Trophoblast cell (in vitro differentiated cells and primary cell): ENCODE results near the gene SCN5A. TPM values are rescaled to one million over a fixed set of nuclear protein-coding genes. Genes with fewer than 3 reads are reported as not detected.

Experiments used
- DNase-seq, 2 donors: peaks; one replicate each; pipeline ENCODE4 v3.0.0-alpha.2; 2016
- H2AFZ ChIP-seq: 2 replicates; pipeline ENCODE4 v1.6.1; 2013; ENCODE audit warnings: low read length, moderate library complexity, mild to moderate bottlenecking; ENCODE audit not compliant: insufficient read depth, poor library complexity
- H2AK5ac ChIP-seq: 2 replicates; pipeline ENCODE4 v1.6.1; 2013; ENCODE audit warnings: mild to moderate bottlenecking, low read length
- H2BK120ac ChIP-seq: 2 replicates; pipeline ENCODE4 v1.6.1; 2013; ENCODE audit warnings: low read length, mild to moderate bottlenecking, moderate library complexity; ENCODE audit not compliant: insufficient read depth, poor library complexity
- H2BK12ac ChIP-seq: 2 replicates; pipeline ENCODE4 v1.6.1; 2013; ENCODE audit warnings: mild to moderate bottlenecking, low read length, moderate library complexity
- H2BK5ac ChIP-seq: 2 replicates; pipeline ENCODE4 v1.6.1; 2013; ENCODE audit warnings: low read length, low read depth, moderate library complexity, mild to moderate bottlenecking; ENCODE audit not compliant: poor library complexity
- H3K14ac ChIP-seq: 2 replicates; pipeline ENCODE4 v1.6.1; 2013; ENCODE audit warnings: mild to moderate bottlenecking, low read length
- H3K18ac ChIP-seq: 2 replicates; pipeline ENCODE4 v1.6.1; 2013; ENCODE audit warnings: mild to moderate bottlenecking, low read length
- H3K23ac ChIP-seq: 2 replicates; pipeline ENCODE4 v1.6.1; 2013; ENCODE audit warnings: low read length
- H3K27ac ChIP-seq: 2 replicates; pipeline ENCODE4 v1.5.1; 2013; ENCODE audit warnings: low read depth, mild to moderate bottlenecking, inconsistent platforms, low read length, moderate library complexity
- H3K27me3 ChIP-seq: 2 replicates; pipeline ENCODE4 v1.6.1; 2013; ENCODE audit warnings: inconsistent platforms, mild to moderate bottlenecking, low read length, moderate library complexity; ENCODE audit not compliant: insufficient read depth
- H3K36me3 ChIP-seq, 2 experiments: 1 replicate in 1 of 2; 2 replicates in 1 of 2; pipeline ENCODE4 v1.6.1; 2013; ENCODE audit warnings: low read length in 2 of 2, mild to moderate bottlenecking in 2 of 2, moderate library complexity in 1 of 2; ENCODE audit not compliant: insufficient read depth in 2 of 2, control insufficient read depth in 1 of 2
- H3K4ac ChIP-seq: 2 replicates; pipeline ENCODE4 v1.6.1; 2013; ENCODE audit warnings: low read depth, mild to moderate bottlenecking, low read length, moderate library complexity
- H3K4me1 ChIP-seq, 2 experiments: 1 replicate in 1 of 2; 2 replicates in 1 of 2; pipeline ENCODE4 v1.6.1; 2013; ENCODE audit warnings: low read length in 2 of 2, mild to moderate bottlenecking in 2 of 2, moderate library complexity in 1 of 2; ENCODE audit not compliant: insufficient read depth in 2 of 2, control insufficient read depth in 1 of 2
- H3K4me2 ChIP-seq: 2 replicates; pipeline ENCODE4 v1.6.1; 2013; ENCODE audit warnings: inconsistent platforms, mild to moderate bottlenecking, low read length, moderate library complexity
- H3K4me3 ChIP-seq: 2 replicates; pipeline ENCODE4 v1.5.1; 2013; ENCODE audit warnings: mild to moderate bottlenecking, low read depth, low read length, inconsistent platforms
- H3K79me1 ChIP-seq: one replicate; pipeline ENCODE4 v1.6.1; 2013; ENCODE audit warnings: low read length
- H3K79me2 ChIP-seq: 2 replicates; pipeline ENCODE4 v1.6.1; 2013; ENCODE audit warnings: low read length, mild to moderate bottlenecking; ENCODE audit not compliant: control insufficient read depth, insufficient read depth, poor library complexity
- H3K9ac ChIP-seq: 2 replicates; pipeline ENCODE4 v1.6.1; 2013; ENCODE audit warnings: mild to moderate bottlenecking, low read length
- H3K9me3 ChIP-seq: 2 replicates; pipeline ENCODE4 v1.6.1; 2013; ENCODE audit warnings: low read depth, mild to moderate bottlenecking, control low read depth, inconsistent platforms, low read length; ENCODE audit not compliant: insufficient read depth
- H4K12ac ChIP-seq: 2 replicates; pipeline ENCODE4 v1.6.1; 2013; ENCODE audit warnings: low read depth, mild to moderate bottlenecking, low read length, moderate library complexity
- H4K8ac ChIP-seq: 2 replicates; pipeline ENCODE4 v1.6.1; 2013; ENCODE audit warnings: low read depth, mild to moderate bottlenecking, low read length, moderate library complexity
- H4K91ac ChIP-seq: one replicate; pipeline ENCODE4 v1.6.1; 2013; ENCODE audit warnings: low read depth, mild to moderate bottlenecking, low read length, moderate library complexity
- WGBS: extraction: QIAGEN DNeasy Blood & Tissue Kit; methylation state at CpG from one replicate; pipeline ENCODE4 v1.1.7; 2013; ENCODE audit warnings: missing lambda C conversion rate; ENCODE audit not compliant: insufficient read length, insufficient coverage; ENCODE audit errors: extremely low coverage; 5-methylcytosine and 5-hydroxymethylcytosine counted together
- polyA plus RNA-seq: library from polyadenylated mRNA; stranded (reverse); fragments of 200-250 nt; gene quantifications from 2 replicates; pipeline ENCODE4 v1.2.3, GENCODE V29; 2013

Gene SCN5A
- 0.93 and 0.94 TPM in 2 replicates for polyA plus RNA-seq

DNA sequence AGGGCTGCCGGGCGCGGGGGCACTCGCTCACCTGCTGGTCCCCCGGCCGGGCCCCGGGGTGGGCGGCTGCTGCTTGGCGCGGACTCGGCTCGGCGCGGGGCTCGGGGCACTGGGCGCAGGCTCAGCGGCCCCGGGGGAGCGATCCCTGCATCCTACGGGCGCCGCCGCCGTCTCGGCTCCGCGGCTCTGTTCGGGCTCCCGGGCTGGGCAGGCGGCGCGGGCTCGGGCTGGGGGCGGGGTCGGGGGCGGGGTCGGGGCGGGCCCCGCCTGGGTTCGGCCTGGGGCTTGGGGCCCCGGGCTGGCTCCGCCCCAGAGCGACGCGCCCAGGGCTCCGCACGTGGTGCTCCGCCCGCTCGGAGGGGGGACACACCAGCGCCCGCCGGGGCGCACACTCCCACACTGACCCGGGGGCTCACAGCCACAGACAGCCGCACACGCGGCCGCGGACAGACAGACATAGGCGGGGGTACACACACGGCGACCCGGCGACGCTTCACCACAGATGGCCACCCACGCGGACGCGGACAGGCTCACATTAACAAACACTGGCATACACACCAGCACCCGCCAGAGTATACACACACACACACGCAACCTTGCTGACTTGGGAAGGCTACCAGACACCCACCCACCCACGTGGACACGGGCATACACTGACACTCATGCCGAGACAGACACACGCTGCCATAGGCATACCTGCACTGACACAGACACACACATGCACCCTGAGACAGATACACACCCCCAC lies at the start of gene SCN5A:
Gene SCN5A, minus strand, starts transcription at position 188 of the 748 bp plus-strand sequence. CDS start 16,380 bp downstream, outside the sequence.
- no peaks in the 10 kb centered on the region for H3K79me2 ChIP-seq
- no peak within 1 kb of the TSS for H4K91ac ChIP-seq
- peak within 1 kb of the TSS; percentile 4 for H4K8ac ChIP-seq
- peak within 1 kb of the TSS; percentile 86 for H3K4me2 ChIP-seq
- H2AFZ ChIP-seq: peak within 1 kb of the TSS; percentile 75
- H2BK5ac ChIP-seq: no peak within 1 kb of the TSS
- H3K18ac ChIP-seq: no peak within 1 kb of the TSS
- no peak within 1 kb of the TSS for H2AK5ac ChIP-seq
- peak; percentile 19 to 37 for DNase-seq
- H3K4me1 ChIP-seq: peaks cover 9 to 11% of the 10 kb centered on the region in 2 experiments
- H3K14ac ChIP-seq: no peak within 1 kb of the TSS
- H3K9ac ChIP-seq: no peak within 1 kb of the TSS
- no peak within 1 kb of the TSS for H3K4ac ChIP-seq
- H3K4me3 ChIP-seq: peak within 1 kb of the TSS; percentile 39
- WGBS: no CpG with 5 or more reads among the region's 76 CpGs
- H3K79me1 ChIP-seq: no peaks in the 10 kb centered on the region
- peak within 1 kb of the TSS; percentile 10 for H3K23ac ChIP-seq
- no peak within 1 kb of the TSS for H2BK12ac ChIP-seq
- peaks cover 6% of the 10 kb centered on the region for H3K9me3 ChIP-seq
- H3K36me3 ChIP-seq: no peaks in the 10 kb centered on the region
- H3K27ac ChIP-seq: no peak within 1 kb of the TSS
- peaks cover 21% of the 10 kb centered on the region for H3K27me3 ChIP-seq
- no peak within 1 kb of the TSS for H4K12ac ChIP-seq
- H2BK120ac ChIP-seq: no peak within 1 kb of the TSS

DNA sequence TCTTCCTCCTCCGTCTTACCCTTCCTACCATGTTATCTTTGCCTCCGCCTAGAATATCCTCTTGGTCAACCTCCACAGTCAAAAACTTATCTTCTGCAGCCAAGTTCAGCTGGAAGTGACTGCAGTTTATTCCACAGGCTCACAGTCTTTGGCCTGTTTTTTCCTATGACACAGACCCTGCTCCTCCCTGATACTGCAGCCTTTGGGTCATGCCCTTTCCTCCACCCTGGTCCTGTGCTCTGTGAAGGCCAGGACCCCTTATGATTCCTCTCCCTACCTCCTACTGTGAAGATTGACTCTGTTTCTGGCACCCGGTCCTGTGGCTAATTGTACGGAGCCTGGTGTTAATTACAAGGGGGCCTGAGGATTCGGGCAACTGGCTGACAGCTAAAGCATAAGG lies 49.3 kb upstream of the SCN5A start:
- H2BK5ac ChIP-seq: no peak overlapping the region
- no peaks in the 10 kb centered on the region for H3K36me3 ChIP-seq
- H2BK120ac ChIP-seq: no peak overlapping the region
- no peak for DNase-seq
- no peaks in the 10 kb centered on the region for H3K27me3 ChIP-seq
- H3K4me2 ChIP-seq: no peak overlapping the region
- H3K4ac ChIP-seq: no peak overlapping the region
- no CpG with 5 or more reads among the region's 5 CpGs for WGBS
- no peaks in the 10 kb centered on the region for H3K9me3 ChIP-seq
- no peak overlapping the region for H3K9ac ChIP-seq
- H2AFZ ChIP-seq: no peak overlapping the region
- H3K79me1 ChIP-seq: no peaks in the 10 kb centered on the region
- no peaks in the 10 kb centered on the region for H3K79me2 ChIP-seq
- H3K23ac ChIP-seq: no peak overlapping the region
- H2BK12ac ChIP-seq: no peak overlapping the region
- H3K14ac ChIP-seq: no peak overlapping the region
- no peaks in the 10 kb centered on the region for H3K4me1 ChIP-seq
- H3K18ac ChIP-seq: no peak overlapping the region
- H4K91ac ChIP-seq: no peak overlapping the region
- no peak overlapping the region for H2AK5ac ChIP-seq
- H4K8ac ChIP-seq: no peak overlapping the region
- H3K4me3 ChIP-seq: no peak overlapping the region
- H4K12ac ChIP-seq: no peak overlapping the region
- H3K27ac ChIP-seq: no peak overlapping the region

DNA sequence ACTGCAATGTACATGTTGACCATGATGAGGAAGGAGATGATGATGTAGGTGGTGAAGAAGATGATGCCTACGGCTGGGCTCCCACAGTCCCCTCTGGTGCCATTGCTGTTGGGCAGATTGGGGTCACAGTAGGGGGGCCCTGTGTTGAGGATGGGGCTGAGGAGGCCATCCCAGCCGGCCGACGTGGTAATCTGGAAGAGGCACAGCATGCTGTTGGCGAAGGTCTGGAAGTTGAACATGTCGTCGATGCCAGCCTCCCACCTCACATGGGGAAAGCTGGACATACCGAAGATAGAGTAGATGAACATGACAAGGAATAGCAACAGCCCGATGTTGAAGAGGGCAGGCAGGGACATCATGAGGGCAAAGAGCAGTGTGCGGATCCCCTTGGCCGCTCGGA lies 48.6 kb upstream of the SCN5A start:
- no peak overlapping the region for H4K91ac ChIP-seq
- no peak overlapping the region for H3K23ac ChIP-seq
- peak overlapping the region; percentile 15 for H3K4me3 ChIP-seq
- DNase-seq: no peak
- H3K27me3 ChIP-seq: no peaks in the 10 kb centered on the region
- H2BK120ac ChIP-seq: no peak overlapping the region
- H2BK5ac ChIP-seq: no peak overlapping the region
- no peak overlapping the region for H3K4me2 ChIP-seq
- no peaks in the 10 kb centered on the region for H3K79me2 ChIP-seq
- H4K8ac ChIP-seq: no peak overlapping the region
- WGBS: no CpG with 5 or more reads among the region's 12 CpGs
- H3K79me1 ChIP-seq: no peaks in the 10 kb centered on the region
- H2BK12ac ChIP-seq: no peak overlapping the region
- no peak overlapping the region for H3K9ac ChIP-seq
- H3K36me3 ChIP-seq: no peaks in the 10 kb centered on the region
- no peaks in the 10 kb centered on the region for H3K4me1 ChIP-seq
- no peak overlapping the region for H4K12ac ChIP-seq
- H2AK5ac ChIP-seq: no peak overlapping the region
- H2AFZ ChIP-seq: no peak overlapping the region
- no peak overlapping the region for H3K18ac ChIP-seq
- H3K9me3 ChIP-seq: no peaks in the 10 kb centered on the region
- no peak overlapping the region for H3K4ac ChIP-seq
- H3K27ac ChIP-seq: no peak overlapping the region
- H3K14ac ChIP-seq: no peak overlapping the region

GRCh38 chr3:38696034-38696433 lies 46.5 kb upstream of the SCN5A start:
- Histone ChIP-seq H3K36me3 (no peaks in the 10 kb centered on the region), H3K14ac (no peak overlapping the region), H2BK120ac (no peak overlapping the region), H3K79me1 (no peaks in the 10 kb centered on the region), H3K4me3 (no peak overlapping the region), H3K27ac (no peak overlapping the region), H4K8ac (no peak overlapping the region), H3K4me1 (no peaks in the 10 kb centered on the region), H3K9me3 (no peaks in the 10 kb centered on the region), H3K27me3 (no peaks in the 10 kb centered on the region), H3K4me2 (no peak overlapping the region), H4K12ac (no peak overlapping the region), H3K23ac (no peak overlapping the region), H3K4ac (no peak overlapping the region), H3K18ac (no peak overlapping the region), H4K91ac (no peak overlapping the region), H2BK5ac (no peak overlapping the region), H3K79me2 (no peaks in the 10 kb centered on the region), H3K9ac (no peak overlapping the region), H2BK12ac (no peak overlapping the region), H2AFZ (no peak overlapping the region), H2AK5ac (no peak overlapping the region)
- DNase-seq: no peak
- no CpG with 5 or more reads among the region's 2 CpGs for WGBS
